ENCODE data around the gene CDK13.

GRCh38 chr7:40097728-40098127 lies 147.7 kb downstream of the CDK13 start:
- TF ChIP-seq CTCF (IDR thresholded peaks at IDR 0.05): no peak
- no peak for TF ChIP-seq ZNF232 (CRISPR knock-in tag; IDR thresholded peaks at IDR 0.05)
- no peak for TF ChIP-seq ZNF512 (CRISPR knock-in tag; IDR thresholded peaks at IDR 0.05; ENCODE audit: borderline replicate concordance)
- TF ChIP-seq ZNF423 (CRISPR knock-in tag; IDR thresholded peaks at IDR 0.05): no peak
- no peak for TF ChIP-seq AR (CRISPR knock-in tag; IDR thresholded peaks at IDR 0.05)
- TF ChIP-seq JUN (CRISPR knock-in tag; IDR thresholded peaks at IDR 0.05): no peak
- no peak for TF ChIP-seq STAT6 (CRISPR knock-in tag; conservative IDR thresholded peaks at IDR 0.05; ENCODE audit: low read depth)
- no peak for TF ChIP-seq USF2 (CRISPR knock-in tag; IDR thresholded peaks at IDR 0.05)

All from WTC11 (cell line).